HG02678 (cell line): ENCODE results near the gene ACE2.

Experiments
- ATAC-seq: cut with Tn5 transposase; IDR thresholded peaks from one replicate; pipeline ENCODE4 v1.9.1; 2021; ENCODE audit warnings: mild to moderate bottlenecking, moderate library complexity; ENCODE audit not compliant: unreplicated experiment

Gene ACE2

GRCh38 chrX:15579778-15580747, 20.7 kb downstream of the ACE2 start:
- no peak for ATAC-seq

GRCh38 chrX:15576019-15576418, 24.7 kb downstream of the ACE2 start:
- no peak for ATAC-seq

GRCh38 chrX:15574017-15574416, 26.7 kb downstream of the ACE2 start:
- ATAC-seq = no peak

DNA sequence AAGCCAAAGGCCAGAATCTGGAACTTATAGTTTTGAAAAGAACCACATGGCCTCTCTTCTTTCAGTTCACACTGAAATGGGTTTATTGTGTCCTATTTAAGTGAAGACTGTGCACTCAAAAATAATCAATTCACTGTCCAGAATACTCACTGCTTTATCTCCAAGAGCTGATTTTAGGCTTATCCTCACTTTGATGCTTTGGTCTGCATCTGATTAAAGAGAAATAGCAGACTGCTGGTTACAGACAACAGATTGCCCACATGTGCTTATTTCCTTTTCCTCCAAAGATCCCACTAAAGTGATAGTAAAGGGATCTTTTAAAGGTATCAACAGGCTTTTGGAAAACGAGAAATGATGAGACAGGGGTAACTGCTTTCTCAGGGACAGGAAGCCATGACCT, 30.6 kb downstream of the ACE2 start:
- no peak for ATAC-seq

DNA sequence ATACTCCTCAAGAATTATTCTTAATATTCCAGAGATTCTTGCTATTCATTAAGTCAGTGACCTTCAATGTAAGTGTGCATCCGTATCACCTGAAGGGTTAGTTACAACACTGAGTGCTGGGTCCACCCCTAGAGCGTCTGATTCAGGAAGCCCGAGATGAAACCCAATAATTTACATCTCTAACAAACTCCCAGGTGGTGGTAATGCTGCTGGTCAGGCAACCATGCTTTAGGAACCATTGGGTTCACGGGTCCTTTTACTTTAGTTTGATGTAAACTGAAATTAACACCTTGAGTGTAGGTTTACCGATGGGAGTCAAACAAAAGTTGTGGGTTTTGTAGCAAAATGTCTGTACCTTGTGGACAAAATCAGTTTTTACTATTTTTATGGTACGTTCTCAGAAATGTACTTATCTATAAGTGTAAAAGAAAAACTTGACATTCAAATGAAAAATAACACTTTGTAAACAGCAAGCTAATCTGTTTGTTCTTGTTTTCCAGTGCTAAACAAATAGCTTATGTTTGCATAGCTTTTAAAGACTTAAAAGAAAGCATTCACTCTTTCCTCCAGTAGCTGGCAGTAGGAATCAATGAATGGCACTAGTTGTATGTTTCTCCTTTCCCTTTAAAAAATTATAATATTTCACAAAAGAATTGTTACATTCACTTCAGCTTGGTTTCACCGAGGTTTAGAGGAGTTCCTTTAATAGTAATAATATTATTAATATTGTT, 32.7 kb downstream of the ACE2 start:
- ATAC-seq = no peak

DNA sequence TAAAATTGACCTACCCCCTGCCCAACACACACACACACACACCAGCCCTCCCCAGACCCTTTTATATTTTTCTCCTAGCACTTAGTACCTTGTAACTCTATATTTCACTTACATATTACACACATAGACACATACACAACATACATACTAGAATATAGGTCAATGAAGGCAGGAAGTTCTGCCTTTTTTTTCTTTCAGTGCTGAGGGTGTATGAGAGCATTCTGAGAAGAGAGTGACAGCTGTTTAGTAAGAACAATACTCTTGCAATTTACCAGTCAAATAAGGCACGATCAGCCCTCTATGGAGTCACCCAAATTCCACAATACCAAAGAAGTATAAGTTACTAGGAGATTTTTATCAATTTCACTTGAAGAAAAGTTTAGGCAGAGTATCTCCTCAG, 33.5 kb downstream of the ACE2 start:
- ATAC-seq = no peak

- no peak for ATAC-seq
Measured at GRCh38 chrX:15566244-15566643, 34.5 kb downstream of the ACE2 start.

GRCh38 chrX:15564981-15565579, 35.7 kb downstream of the ACE2 start:
- peak; percentile 51 for ATAC-seq

DNA sequence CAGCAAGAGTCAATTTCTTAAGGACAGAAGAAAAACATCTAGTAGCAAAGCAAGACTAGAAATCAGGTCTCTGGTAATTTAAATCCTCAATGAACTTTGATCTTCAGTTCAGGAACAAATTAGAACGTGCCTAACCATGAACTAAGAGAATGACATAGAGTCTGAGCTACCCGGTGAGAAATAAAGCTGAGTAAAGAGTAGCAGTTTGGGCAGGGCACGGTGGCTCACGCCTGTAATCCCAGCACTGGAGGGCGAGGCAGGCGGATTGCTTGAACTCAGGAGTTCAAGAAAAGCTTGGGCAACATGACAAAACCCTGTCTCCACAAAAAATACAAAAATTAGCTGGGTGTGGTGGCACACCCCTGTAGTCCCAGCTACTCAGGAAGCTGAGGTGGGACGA, 37.7 kb downstream of the ACE2 start:
- no peak for ATAC-seq

- no peak for ATAC-seq
Measured at GRCh38 chrX:15560924-15561323, 39.8 kb downstream of the ACE2 start.

DNA sequence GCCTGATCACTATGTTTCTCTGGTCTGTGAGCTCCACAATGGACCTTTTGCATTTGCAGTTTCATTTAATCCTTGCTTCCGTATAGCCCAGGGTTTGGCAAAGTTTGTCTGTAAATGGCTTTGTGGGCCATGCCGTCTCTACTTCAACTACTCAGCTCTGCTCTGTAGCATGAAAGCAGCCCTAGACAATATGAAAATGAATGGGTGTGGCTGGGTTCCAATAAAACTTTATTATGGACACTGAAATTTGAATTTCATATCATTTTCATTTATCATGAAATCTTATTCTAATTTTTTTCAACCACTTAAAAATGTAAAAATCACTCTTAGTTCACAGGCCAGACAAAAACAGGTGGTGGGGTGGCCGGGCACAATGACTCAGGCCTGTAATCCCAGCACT, 41.5 kb downstream of the ACE2 start:
- ATAC-seq = no peak

DNA sequence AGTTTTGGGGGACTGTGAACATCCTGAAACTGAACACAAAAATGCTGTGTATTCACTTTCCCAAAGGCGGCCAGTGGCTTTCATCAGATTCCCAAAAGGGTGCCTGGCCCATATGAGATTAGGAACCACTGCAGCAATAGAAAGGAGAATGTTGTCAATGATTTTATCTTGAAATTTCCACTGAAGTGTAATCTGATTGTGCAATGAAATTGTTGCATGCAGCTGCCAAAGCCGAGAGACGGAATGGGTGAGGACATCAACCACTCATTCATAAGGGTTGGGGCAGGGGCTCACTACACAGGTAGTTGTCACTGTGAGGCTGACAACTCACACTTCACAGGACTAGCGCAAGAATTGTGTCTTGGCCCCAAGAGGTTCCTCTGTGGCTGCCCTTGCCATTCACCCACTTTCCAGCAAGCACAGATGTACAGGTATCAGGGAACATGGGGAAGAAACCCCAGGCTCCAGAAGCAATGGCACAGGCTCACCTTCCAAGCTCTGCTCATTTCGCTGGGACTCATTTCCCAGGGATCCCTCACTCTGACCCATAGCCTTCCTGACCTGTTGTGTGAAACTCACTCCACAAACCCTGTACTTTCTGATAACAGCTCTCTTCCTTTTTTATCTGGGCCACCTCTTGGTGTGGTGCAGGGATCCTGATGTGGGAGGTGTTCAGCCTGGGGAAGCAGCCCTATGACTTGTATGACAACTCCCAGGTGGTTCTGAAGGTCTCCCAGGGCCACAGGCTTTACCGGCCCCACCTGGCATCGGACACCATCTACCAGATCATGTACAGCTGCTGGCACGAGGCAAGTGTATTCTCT, 51.4 kb downstream of the ACE2 start:
- no peak for ATAC-seq

DNA sequence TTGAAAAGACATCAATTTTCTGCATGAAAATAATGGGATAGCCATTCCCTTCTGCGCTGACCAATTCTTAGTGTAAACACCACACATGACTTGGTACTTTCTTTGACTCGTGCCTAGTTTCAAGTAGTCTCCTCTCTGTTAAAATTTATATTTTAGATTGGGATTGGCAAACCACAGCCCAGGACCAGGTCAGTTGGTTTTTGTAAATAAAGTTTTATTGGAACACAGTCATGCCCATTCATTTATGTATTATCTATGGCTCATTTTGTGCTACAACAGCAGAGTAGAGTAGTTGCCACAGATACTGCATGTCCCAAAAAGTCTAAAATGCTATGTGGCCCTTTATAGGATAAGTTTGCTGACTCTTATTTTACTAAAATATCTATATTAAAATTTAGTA, 53.4 kb downstream of the ACE2 start:
- no peak for ATAC-seq

DNA sequence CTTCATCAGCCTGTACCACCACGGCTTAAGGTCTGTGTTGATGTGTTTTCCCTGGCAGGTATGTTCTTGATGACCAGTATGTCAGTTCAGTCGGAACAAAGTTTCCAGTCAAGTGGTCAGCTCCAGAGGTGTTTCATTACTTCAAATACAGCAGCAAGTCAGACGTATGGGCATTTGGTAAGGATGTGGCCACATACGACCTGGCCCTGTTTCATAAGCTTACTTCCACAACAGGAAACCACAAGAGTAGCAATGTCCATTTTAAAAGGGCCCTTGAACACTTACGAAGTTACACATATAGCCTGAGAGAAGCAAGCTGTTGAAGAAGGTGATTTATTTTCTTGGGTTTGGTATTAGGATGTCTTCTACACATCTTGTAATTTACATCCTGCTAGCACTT, 54.0 kb downstream of the ACE2 start:
- ATAC-seq = no peak

GRCh38 chrX:15530318-15530717, 70.4 kb downstream of the ACE2 start:
- ATAC-seq = no peak

DNA sequence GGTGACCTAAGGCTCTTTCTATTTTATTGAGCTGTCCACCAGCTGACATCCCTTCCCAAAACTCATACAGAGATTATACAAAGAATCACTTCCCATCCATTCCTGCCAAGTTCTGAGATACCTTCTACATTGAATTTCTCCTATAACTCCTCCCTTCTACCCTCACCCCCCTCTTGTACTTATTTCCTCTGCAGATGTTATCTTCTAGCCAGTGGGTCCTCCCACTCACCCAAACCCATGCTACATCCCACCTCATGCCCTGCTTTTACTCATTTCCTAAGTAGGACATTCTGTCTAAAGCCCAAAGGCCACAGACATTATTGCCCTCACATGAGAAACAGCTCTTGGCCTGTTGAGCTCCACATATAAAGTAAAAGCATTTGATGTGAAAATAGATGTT, 71.6 kb downstream of the ACE2 start:
- ATAC-seq = no peak

DNA sequence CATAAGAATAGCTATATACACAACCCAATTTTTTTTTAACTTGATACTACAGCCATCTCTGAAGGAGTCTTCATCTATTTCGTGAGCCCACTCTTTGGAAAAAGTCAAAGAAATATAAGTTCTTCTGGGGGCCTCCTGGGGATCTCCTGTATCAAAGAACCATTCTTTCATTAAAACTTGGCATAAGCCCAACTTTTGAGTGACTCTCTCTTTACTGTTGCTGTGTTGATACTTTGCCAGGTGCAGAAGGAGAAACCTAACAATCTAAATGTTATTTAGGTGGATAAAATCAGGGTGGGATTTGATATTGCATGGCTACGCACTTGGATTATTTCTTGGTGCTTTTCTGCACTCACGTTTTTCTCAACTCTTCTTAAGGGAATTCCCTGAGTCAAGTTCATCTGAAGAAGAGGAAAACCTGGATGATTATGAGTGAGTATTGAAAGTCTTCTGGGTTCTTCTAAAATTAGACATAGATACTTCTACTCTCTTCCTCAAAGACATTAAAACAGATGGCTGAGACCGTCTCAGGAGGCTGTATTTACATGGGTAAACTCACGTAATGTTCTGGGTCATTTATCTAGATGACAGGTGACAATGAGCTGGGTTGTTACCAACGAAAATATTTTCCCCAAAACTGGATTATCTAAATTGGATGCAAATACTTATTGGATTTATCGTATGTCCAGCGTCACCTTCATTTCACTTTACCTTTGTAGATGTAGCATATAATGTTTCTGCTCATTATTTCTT, 74.9 kb downstream of the ACE2 start:
- ATAC-seq = no peak

DNA sequence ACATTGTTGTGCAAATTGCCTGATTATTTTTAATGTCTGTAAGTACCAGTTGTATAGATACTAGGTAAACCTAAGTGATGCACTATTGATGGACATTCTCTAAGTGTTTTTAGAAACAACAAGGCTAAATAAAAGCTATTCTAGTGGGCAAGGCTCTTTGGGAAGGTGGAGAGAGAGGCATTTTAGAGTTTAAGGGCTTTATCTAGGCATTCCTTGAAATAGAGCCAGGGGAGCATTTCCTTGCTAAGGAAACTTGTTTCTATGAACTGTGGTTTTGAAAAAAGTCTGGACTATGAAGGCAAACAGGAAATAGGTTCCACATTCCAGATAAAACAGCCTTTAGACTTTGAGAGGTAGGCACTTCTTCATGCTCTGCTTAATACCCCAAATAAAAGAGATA, 76.3 kb downstream of the ACE2 start:
- ATAC-seq = no peak

- ATAC-seq = no peak
Measured at GRCh38 chrX:15523088-15523487, 77.7 kb downstream of the ACE2 start.

DNA sequence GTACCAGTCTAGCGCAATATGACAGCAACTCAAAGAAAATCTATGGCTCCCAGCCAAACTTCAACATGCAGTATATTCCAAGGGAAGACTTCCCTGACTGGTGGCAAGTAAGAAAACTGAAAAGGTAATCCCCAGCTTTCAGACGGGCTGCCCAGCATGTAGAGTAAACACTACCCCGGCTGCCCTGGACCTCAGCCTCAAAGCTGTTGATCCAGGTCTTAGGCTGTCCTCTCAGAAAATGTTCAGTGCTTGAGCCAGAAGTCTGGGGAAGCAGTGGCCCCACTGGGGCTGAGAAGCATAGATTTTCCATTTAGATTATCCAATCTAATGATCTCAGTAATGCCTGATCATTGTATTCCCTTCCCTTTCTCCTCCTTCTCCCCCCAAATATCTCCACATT, 78.3 kb downstream of the ACE2 start:
- ATAC-seq = no peak
